Hematopoietic multipotent progenitor cell treated with erythropoietin and hydrocortisone succinate and interleukin-3 and kit ligand, for 8 days (in vitro differentiated cells): Measurements from ENCODE around the gene FRY.

Experiments
- DNase-seq: peaks from one replicate; pipeline ENCODE4 v3.0.0-alpha.2; 2015

The FRY gene

GRCh38 chr13:32178763-32179162 is 147.2 kb downstream of the FRY start:
- DNase-seq = no peak

GRCh38 chr13:32179708-32180107 is 148.1 kb downstream of the FRY start:
- DNase-seq = no peak

GRCh38 chr13:32187651-32188050 is 156.1 kb downstream of the FRY start:
- DNase-seq = no peak

GRCh38 chr13:32191452-32191998 is 160.0 kb downstream of the FRY start:
- no peak for DNase-seq

- DNase-seq = no peak
Measured at GRCh38 chr13:32195713-32196112, 164.1 kb downstream of the FRY start.

GRCh38 chr13:32199168-32199567 is 167.6 kb downstream of the FRY start:
- DNase-seq = no peak

GRCh38 chr13:32200741-32201140 is 169.2 kb downstream of the FRY start:
- no peak for DNase-seq

- no peak for DNase-seq
Measured at GRCh38 chr13:32201809-32202208, 170.2 kb downstream of the FRY start.

- no peak for DNase-seq
Measured at GRCh38 chr13:32202268-32202667, 170.7 kb downstream of the FRY start.

- DNase-seq = no peak
Measured at GRCh38 chr13:32203221-32203620, 171.6 kb downstream of the FRY start.

- no peak for DNase-seq
Measured at GRCh38 chr13:32203736-32204135, 172.2 kb downstream of the FRY start.

GRCh38 chr13:32205431-32206096 is 174.0 kb downstream of the FRY start:
- DNase-seq = peak; percentile 72

- no peak for DNase-seq
Measured at GRCh38 chr13:32206097-32206740, 174.6 kb downstream of the FRY start.

GRCh38 chr13:32208860-32209259 is 177.3 kb downstream of the FRY start:
- no peak for DNase-seq

- no peak for DNase-seq
Measured at GRCh38 chr13:32209652-32210051, 178.1 kb downstream of the FRY start.

- DNase-seq = no peak
Measured at GRCh38 chr13:32210101-32210500, 178.5 kb downstream of the FRY start.

- no peak for DNase-seq
Measured at GRCh38 chr13:32211813-32212212, 180.2 kb downstream of the FRY start.

- DNase-seq = no peak
Measured at GRCh38 chr13:32212421-32212820, 180.8 kb downstream of the FRY start.

GRCh38 chr13:32213626-32214025 is 182.1 kb downstream of the FRY start:
- DNase-seq = no peak

- DNase-seq = no peak
Measured at GRCh38 chr13:32214071-32214470, 182.5 kb downstream of the FRY start.

- DNase-seq = no peak
Measured at GRCh38 chr13:32216281-32216680, 184.7 kb downstream of the FRY start.

- DNase-seq = no peak
Measured at GRCh38 chr13:32222046-32222676, 190.6 kb downstream of the FRY start.

- DNase-seq = no peak
Measured at GRCh38 chr13:32224916-32225315, 193.3 kb downstream of the FRY start.

GRCh38 chr13:32225481-32225931 is 193.9 kb downstream of the FRY start:
- no peak for DNase-seq
